Fibroblast of villous mesenchyme (primary cell): ENCODE data around the gene ITPA. TPM values are rescaled to one million over a fixed set of nuclear protein-coding genes. Genes with fewer than 3 reads are reported as not detected.

Source experiments
- DNase-seq: peaks from one replicate; pipeline ENCODE4 v3.0.0-alpha.2; 2010; ENCODE audit warnings: low read depth
- H3K4me3 ChIP-seq: 2 replicates; pipeline ENCODE4 v1.5.1; 2011; ENCODE audit warnings: low read depth, mild to moderate bottlenecking, low read length
- CTCF ChIP-seq: IDR thresholded peaks from 2 replicates; pipeline ENCODE4 v1.5.1; 2012; ENCODE audit warnings: low read depth, mild to moderate bottlenecking, low read length; ENCODE audit not compliant: insufficient read depth
- total RNA-seq: library from RNA; depleted of rRNA; stranded (reverse); fragments of >200 nt; gene quantifications from 2 replicates; pipeline ENCODE4 v1.2.3, GENCODE V29; 2012

The ITPA gene
- total RNA-seq, 1 donor = 29.8 TPM

GRCh38 chr20:3227506-3227905, 18.2 kb downstream of the ITPA start:
- TF ChIP-seq CTCF = no peak
- DNase-seq = no peak
- H3K4me3 ChIP-seq = no peak overlapping the region

DNA sequence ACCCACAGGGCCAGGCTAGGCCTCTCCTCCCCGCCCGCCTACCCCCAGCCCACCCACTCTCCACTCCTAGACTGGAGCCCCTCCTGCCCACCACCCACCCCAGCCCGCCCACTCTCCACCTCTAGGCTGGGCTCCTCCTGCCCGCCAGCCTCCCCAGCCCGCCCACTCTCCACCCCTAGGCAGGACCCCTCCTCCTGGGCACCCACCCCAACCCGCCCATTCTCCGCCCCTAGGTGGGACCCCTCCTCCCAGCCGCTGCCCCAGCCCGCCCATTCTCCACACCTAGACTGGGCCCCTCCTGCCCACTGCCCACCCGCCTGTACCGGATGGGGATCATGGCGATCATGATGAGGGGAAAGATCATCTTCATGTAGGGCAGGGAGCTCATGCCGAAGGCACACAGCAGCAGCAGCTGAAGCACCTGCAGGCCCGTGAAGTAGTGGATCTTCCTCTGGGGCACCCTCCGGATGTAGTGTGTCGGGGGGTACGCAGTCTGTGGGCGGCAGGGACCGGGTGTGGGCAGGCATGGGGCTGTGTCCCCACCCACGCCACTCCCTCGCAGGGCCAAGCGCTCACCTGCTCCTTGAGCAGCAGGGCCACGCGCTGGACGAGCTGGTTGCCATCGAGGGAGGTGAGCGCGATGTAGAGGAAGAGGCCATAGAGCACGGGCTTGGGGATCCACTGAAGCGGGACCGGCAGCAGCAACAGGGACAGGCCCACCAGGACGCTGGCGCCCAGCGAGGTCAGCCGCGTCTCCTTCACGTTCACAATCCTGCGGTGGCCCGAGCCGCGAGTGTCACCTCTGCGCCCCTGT, 18.8 kb downstream of the ITPA start:
- no peak overlapping the region for H3K4me3 ChIP-seq
- TF ChIP-seq CTCF = no peak
- DNase-seq = no peak

GRCh38 chr20:3228750-3229032, 19.4 kb downstream of the ITPA start:
- DNase-seq = no peak
- no peak overlapping the region for H3K4me3 ChIP-seq
- no peak for TF ChIP-seq CTCF

DNA sequence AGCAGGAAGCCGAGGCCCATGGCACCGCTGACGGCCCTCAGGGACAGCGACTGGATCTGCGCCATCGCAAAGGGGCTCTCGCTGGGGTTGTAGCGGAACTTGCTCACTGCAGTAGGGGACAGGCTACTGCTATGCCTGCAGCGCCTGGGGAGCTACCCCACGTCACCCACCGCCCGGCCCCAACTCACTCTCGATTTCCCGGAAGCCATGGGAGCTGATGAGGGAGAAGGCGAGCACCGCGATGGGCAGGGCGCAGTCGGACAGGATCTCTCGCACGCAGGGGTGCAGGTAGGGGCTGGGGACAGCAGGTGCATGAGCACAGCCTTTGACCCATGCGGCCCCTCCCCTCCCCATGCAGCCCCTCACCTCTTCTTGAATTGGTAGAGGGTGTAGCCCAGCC, 19.9 kb downstream of the ITPA start:
- no peak for TF ChIP-seq CTCF
- H3K4me3 ChIP-seq = no peak overlapping the region
- no peak for DNase-seq

- no peak overlapping the region for H3K4me3 ChIP-seq
- TF ChIP-seq CTCF = no peak
- no peak for DNase-seq
Observed at GRCh38 chr20:3229798-3230197, 20.5 kb downstream of the ITPA start.

GRCh38 chr20:3231116-3231515, 21.8 kb downstream of the ITPA start:
- no peak for DNase-seq
- no peak overlapping the region for H3K4me3 ChIP-seq
- no peak for TF ChIP-seq CTCF
